Lung microvascular endothelial cell (primary cell): ENCODE data around the gene DPYSL4. TPM values are rescaled to one million over a fixed set of nuclear protein-coding genes. Genes with fewer than 3 reads are reported as not detected.

Experiments used
- DNase-seq, 2 donors: peaks; one replicate each; pipeline versions ENCODE4 v3.0.0 to v3.0.0-alpha.2; 2010; ENCODE audit warnings: low read depth in 2 of 2
- total RNA-seq: library from RNA; depleted of rRNA; stranded (reverse); fragments of >200 nt; gene quantifications from 2 replicates; pipeline ENCODE4 v1.2.1, GENCODE V29; 2014

DPYSL4 gene
- total RNA-seq, 1 donor from 2014 or later = 0.40 TPM

DNA sequence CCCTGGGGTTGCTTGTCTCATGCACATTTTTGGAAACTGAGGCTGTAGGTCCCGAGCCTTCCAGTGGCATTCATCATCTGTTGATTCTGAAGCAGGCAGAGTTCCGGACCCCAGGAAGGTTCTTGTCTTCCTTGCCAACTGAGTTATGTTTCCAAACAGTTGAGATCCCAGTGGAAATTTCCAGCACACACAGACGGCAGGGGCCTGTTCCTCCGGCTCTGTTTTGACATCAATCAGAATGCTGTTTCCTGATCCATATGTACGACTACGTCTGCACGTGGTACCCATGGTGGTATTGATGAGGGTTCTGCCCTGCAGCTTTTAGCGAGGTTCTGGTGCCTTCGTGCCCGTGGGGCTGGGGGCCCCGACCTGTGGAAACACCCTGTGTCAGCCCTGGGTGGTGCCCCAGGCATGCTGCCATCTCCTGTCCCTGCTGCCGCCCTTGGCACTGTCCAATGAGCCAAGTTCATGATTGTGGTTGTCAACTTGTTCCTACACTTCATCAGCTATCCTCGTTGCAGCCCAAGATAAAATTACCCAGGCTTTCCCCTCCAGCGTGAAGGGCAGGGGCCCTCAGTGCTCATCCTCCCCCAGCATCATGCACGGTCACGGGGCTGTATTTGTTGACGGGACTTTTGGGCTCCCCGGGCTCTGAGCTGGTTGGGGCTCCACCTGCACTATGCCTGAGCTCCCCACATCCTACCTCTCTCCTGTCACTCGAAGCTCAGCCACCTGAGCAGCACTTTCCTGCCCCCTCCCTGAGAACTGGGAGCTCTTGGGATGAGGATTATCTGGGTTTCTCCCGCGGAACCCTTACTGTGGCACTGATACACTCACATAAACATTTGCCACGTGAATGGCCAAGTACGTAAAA is 7.8 kb upstream of the DPYSL4 start:
- no peak for DNase-seq

DNA sequence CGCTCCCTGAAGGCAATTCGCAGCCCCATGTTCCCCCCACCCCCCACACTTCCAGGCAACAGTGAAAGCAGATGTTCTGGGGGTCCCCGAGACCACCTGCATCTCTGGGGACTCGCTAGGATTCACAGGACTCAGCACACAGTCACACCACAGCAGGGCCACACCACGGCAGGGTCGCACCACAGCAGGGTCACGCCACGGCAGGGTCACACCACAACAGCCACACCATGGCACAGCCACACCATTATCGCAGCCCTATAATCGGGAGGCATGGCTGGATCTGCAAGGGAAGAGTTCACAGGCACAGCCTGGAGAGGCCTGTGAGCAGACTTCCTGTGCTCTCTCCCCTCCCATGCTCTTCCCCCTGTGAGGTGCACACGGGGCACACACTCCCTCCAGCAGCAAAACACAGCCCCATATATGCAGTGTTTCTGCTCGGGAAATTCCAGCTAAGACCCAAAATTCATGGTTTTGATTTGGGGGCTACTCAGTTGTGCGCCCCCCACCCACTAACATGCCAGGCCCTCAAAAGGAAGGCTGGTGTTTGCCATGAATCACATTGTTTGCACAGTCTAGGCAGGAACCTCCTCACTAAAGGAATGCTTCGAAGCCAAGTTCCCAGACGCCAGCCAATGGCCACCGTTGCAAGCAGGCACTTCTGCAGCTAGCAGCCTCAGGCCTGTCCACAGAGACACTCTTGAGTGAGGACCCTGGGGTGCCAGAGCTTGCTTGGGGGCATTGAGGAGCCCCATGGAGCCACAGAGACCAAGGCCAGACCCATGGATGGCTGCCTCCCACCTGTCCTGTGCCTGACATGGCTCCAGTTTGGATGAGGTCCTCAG is 7.0 kb upstream of the DPYSL4 start:
- peak in 1 of 2 donors; percentile 24 for DNase-seq

DNA sequence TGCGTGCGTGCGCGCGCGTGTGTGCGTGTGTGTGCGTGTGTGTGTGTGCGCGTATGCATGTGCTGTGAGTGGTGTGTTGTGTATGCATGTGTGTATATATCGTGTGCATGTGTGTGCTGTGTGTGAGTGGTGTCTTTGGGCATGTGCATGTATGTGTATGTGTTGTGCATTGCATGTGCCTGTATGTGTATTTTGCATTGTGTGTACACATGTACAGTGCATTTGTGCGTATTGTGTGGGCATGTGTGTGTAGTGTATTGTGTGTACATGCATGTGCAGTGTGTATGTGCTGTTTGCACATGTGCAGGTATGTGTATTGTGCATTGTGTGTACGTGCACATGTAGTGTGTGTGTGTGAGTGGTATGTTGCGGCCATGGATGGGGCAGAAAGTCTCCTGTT is 6.0 kb upstream of the DPYSL4 start:
- DNase-seq = no peak

DNA sequence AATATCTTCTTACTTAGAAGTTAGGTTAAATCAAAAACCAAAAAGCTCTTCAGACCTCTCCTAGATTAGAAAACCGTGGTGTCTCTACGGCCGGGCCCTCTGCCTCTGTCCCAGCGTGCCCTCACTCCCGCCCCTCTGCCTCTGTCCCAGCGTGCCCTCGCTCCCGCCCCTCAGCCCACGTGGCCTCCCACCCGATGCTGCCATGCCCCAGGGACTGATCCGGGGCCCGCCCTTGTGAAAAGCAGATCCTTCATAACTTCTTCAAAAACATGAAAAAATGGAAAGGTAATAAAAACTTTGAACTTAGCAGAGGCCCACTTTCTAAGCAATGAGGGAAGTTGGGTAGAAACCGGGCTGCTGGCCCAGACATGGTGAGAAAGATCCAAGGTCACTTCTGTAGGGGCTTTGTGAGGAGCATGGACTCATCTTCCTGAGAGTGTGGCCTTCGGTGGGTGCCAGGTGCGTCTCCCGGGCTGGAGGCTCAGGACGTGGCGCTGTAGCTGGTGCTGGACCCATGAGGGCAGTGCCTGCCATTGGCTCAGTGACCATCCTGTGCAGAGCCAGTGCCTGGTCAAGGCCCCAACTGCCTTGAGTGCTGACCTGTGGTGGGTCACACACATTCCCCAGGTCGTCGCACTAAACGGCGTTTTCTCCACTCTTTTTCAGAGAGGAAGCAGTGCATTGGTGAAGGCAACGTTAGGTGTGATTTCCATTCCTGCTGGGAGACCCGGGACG is 4.9 kb upstream of the DPYSL4 start:
- DNase-seq = no peak

DNA sequence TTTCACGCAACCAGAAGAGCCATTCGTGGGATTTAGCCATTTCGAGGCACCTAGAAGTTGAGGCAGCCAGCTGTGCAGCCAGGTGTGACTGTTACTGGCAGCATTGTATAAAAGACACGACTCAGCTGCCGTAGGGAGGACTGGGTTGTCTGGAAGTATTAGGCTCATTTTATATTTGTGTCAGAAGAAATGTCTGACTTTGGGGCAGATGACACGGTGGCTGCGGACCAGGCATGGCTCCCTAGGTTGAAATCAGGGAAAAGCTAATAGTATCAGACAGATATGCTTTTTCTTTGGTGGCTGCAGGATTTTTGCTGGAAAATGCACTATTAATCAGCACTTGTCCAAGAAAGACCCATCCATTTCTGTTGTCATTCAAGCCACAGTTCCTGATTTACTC is 4.2 kb upstream of the DPYSL4 start:
- no peak for DNase-seq

DNA sequence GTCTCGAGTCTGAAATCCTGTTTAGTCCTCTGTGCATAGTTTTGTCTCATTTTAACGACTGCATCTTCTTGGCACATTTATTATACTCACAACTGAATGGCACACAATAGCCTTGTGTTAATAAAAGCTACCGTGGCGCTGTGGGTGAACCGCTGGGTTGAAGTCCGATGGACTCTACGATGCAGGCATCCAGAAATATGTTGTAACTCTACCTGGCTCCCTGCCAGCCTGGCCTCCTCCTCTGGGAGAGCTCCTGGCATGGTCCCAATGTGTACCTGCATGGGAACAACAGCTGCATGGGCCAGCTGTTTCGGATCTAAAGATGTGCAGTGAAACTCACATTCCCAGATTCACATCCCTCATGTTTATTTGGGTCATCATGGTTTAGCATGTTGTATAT is 3.7 kb upstream of the DPYSL4 start:
- DNase-seq = no peak

DNA sequence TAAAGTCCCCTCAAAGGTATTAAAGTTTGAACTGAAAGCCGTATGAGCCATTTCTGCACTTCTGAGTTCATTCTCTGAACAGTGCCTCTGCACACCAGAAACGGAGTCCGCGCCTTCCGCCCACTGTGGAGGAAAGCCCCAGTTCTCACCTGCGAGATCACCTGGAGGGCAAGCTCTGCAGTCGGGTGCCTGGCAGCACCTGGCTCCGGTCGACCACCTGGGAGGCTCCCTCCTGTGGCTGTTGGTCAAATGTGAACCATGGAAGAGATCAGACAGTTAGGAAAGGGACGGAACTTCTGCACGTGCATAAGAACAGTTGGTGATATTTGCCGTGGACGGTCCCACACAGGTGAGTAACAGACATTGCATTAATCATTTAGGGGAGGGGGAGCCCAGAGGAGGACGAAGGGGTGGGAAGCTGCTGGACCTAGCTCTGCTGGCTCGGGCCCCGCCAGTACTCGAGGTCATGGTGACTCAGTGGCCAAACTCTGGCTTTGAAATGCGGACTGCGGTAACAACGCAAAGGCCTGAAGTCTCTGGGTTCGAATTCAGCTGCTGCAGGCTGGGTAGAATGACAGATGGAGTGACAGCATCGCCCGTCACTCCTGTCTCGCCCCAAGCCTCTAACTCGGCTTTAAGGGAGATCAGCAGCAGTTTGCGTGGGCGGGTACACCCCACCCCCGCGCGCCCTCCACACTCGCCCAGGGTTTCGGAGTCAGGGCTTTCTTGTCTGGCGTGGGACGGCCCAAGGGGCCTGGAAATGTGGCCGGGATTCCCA is 1.7 kb upstream of the DPYSL4 start:
- no peak for DNase-seq

DNA sequence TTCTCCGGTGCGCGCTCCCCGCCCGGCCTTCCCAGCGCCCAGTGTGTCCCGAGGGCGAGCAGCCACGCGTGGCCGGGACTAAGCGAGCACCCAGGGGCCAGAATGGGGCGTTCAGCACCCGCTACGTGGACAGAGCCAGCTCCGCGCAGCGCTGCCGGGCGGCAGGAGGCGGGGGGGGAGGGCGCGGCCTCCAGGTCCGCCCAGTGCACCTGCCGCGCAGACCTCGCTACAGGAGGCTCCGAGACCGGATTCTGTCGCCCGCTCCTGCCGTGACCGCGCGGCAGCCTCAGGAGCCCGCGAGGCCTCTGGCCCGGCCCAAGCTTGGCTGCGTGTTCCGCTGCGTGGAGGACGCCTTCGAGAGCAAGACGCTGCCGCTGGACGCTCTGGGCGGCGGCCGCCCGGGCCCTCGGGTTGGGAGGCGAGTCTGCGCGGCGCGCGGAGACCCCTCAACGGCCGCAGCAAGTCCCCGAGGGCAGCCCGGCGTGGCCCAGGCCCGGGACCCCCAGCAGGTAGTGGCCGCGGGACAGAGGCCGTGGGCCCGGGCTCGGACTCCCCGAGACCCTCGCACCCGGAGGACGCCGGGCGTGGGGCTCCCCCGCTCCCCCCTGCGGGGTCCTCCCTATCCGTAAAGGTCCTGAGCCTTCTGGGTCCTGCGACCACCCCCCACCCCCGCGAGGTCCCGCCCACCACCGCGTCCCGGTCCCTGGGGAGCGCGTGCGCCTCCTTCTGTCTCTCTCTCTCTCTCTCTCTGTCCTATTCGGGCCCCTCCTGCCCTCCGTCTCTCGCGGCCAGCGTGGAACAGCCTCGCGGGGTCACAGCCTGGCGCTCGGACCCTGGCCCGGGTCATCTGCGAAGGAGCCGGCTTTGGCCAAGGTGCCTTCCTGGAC is 904 bp upstream of the DPYSL4 start:
- DNase-seq = peak; percentile 36 to 40

DNA sequence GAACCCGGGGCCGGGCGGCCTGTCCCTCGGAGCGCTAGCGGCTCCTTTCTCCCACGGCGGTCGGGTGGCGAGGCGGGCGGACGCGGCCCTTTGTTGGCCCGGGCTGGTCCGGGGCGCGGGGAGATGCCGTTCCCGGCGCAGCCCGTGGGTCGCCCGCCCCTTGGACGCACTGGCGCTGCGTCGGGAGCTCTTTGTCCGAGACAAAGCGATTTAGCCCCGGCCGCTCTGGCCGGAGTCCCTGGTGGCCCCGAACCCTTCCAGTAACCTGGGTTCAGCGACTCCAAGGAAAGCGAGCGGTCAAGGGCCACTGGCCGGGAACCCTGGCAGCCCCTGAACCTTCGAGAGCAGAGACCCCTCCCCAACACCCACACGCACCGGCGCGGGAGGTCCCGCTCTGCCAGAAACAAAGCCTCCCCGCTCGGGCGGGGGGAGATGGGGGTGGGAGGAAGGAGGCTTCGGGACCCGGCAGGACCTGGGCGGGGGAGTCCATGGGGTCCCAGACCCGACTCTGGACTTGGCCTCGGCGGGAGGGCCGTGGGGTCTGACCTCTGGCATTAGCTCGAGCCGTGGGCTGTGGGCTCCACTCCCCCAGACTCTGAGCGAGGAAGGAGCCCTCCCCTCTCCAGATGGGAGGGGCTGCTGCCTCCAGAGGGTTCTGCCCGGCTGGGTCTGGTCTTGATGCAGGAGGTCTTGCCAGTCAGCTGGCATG is 836 bp downstream of the DPYSL4 start:
- no peak for DNase-seq

DNA sequence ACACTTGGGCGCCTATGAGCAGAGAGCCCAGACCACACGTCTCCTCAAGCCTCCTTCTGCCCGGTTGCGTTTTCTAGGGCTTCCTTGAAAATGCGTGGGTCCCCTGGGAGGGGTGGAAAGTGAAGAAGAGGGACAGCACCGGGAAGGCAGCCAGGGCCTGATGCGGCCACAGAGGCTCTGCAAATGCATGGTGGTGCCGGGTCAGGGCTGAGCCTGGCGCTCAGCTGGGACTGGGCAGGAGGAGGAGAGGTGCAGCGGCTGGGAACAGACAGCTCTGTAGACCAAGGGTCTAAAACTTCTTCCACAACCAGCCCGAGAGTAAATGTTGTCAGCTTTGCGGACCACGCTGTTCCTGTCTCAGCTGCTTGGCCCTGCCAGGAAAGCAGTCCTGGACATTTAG is 1.6 kb downstream of the DPYSL4 start:
- no peak for DNase-seq

DNA sequence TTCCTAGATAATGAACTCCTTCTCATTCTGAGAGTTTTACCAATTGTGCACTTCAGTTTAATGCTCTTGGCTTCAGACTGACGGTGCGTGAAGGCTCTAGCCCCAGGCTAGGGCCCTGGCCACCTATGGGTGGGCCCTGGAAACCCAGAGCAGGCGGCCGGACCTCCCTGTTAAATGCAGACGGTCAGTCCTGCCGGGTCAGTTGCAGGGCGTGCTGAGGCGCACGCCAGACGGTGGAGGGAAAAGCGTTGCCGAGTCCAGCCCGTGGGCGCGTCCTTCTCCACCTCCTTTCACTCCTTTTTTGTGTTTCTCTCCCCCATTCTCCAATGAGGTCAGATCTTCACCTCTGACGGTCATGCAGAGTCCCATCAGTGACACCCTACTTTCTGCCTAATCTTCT is 2.3 kb downstream of the DPYSL4 start:
- no peak for DNase-seq

DNA sequence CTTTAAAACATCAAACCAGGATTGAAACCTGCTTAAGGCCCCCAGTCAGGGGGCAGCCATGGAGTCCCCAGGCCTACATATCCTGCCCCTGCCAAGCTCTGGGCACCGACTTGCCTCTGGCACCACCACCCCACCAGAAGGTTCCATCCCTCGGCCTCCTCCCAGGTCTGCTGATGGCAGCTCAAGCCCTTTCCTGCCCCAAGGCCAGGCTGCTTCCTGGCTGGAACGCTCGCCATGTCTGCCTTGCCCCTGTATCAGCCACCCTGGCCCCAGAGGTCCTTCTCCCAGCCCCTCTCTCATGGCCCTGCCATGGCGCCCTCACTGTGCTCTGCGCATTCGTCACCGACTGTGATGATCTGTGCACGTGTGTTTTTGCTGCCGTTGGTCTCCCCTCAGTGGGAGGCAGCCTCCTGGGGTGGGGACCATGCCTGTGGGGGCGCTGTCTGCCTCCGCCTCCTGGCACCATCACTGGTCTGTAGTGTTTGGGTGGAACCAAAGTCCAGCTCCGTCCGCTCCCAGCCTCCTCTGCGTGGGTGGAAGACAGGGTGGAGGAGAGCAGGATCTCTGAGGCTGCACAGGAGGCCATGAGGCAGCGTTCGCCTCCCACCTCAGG is 3.2 kb downstream of the DPYSL4 start:
- no peak for DNase-seq

DNA sequence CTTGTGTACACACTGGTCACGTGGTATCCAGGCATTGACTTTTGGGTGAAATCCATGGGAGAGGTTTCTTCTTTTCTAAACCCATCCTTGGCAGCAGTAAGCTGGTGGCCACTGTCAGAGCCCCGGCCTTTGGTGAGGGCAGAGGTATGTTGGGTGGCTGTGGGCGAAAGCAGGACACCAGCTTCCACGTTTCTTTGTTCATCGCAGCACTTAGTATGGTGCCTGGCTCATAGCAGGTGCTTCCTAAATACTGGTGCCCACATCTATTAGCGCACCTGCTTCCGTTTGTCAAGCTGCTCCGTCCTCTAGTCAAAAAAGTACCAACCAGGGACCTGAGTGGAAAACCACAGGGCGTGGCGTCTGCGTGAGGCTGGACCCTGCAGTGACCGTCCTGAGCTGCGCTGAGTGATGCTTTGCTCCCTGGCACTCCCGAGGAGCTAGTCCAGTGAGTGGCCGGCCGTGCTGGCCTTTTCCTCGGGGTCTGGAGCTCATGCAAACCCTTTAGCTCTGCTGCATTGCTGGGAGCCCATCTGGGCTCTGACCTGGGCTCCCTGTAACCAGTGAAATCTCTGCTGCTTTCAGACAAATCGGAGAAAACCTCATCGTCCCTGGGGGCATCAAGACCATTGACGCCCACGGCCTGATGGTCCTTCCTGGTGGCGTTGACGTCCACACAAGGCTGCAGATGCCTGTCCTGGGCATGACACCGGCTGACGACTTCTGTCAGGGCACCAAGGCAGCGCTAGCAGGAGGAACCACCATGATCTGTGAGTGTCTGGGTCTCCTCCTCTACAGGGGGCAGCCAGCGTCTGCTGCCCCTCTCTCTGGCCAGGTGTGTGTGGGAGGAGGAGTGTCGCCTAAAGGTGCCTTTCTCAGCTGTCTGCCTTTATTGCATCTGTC is 5.6 kb downstream of the DPYSL4 start:
- no peak for DNase-seq

DNA sequence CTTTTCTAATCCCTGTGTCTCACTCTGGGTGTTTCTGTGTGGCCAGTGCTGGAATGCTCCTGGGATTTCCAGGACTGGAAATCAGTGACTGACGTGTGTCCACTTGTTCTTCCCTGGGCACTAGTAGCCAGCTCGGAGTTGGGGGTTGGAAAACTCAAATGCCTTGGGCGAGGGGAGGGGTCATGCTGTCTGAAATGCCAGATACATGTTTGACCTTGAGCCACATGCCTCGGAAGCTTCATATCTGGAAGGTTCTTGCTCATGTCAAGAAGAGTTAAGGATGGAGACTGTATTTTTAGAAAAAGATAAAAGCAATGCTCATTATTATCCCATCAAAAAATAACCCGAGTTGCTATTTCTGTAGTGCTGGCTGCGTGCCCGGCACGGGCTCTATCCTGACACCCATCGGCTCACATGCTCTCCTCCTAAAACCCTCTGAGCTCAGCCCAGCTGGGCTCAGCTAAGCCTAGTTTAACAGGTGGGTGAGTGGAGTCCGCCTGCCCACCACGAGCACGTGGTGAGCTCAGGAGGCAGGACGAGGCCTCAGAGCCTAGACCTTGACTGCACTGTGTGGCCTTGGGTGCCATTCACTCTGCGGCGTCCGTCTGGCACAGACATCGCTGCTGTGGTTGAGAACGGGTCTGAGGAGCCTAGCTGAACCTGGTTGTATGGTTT is 6.4 kb downstream of the DPYSL4 start:
- no peak for DNase-seq

DNA sequence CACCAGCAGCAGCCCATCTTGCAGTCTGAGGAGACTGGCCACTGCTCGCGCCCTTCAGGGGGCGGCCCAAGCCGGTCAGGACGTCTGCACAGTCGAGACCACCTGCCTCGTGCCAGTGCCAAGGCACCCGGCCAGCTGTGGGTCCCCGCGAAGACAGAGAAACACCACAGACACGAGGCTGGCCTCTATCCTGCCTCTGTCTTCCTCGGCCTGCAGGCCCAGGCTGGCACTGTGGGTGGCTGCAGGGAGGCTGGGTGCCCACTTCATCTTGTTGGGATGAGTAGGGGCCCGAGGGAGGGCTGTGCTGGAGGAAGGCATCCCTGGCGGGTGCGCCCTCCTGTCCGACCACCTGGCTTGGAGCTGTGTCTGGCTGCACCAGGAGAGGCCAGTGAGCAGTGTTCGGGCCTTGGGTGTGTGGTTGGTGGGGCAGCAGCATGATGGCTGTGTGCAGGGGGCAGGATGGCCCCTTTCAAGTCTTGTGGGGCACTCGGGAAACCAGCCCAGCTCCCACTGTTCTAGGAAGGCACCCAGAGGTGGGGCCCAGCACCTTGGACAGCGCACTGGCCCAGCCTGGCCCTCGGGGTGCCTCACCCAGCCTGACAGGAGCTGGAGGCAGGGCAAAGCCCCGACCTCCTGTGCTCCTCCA is 7.3 kb downstream of the DPYSL4 start:
- peak in 1 of 2 donors; percentile 27 for DNase-seq

DNA sequence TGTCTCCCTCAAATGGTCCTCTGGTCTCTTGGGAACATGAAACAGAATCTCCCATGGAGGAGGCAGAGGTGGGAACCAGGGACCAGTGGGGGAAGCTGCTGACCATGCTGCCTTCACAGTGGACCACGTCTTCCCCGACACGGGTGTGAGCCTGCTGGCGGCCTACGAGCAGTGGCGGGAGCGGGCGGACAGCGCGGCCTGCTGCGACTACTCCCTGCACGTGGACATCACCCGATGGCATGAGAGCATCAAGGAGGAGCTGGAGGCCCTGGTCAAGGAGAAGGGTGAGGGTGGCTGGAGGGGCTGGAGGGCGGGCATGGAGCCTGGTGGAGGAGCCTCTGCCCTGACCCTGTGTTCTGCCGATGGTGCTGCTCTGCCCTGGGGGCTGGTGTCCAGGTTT is 8.0 kb downstream of the DPYSL4 start:
- no peak for DNase-seq
